Stimulated activated CD4-positive, alpha-beta T cell treated with anti-CD3 and anti-CD28 coated beads, Interleukin-12 subunit alpha, Interleukin-12 subunit beta, amount 100 ng/mL, for 48 hours (primary cell): ENCODE measurements around the gene ANKRD60.

Source experiments
- DNase-seq, 3 donors: peaks; one replicate each; pipeline ENCODE4 v3.0.0-alpha.2; 2020; ENCODE audit warnings: low read depth in 2 of 3, low spot score in 1 of 3

Gene ANKRD60

GRCh38 chr20:58196402-58197184 is 31.9 kb downstream of the ANKRD60 start:
- DNase-seq, result no peak

GRCh38 chr20:58195047-58195446 is 33.4 kb downstream of the ANKRD60 start:
- DNase-seq, result no peak

- no peak for DNase-seq
Observed at GRCh38 chr20:58194175-58194791, 34.2 kb downstream of the ANKRD60 start.

GRCh38 chr20:58192567-58192966 is 35.9 kb downstream of the ANKRD60 start:
- DNase-seq, result peak in 2 of 3 donors; percentile 8 to 25

- DNase-seq, result no peak
Observed at GRCh38 chr20:58192065-58192464, 36.4 kb downstream of the ANKRD60 start.

GRCh38 chr20:58188527-58188926 is 39.9 kb downstream of the ANKRD60 start:
- DNase-seq, result no peak

- no peak for DNase-seq
Observed at GRCh38 chr20:58184984-58185383, 43.5 kb downstream of the ANKRD60 start.

- no peak for DNase-seq
Observed at GRCh38 chr20:58184063-58184462, 44.4 kb downstream of the ANKRD60 start.

GRCh38 chr20:58182521-58183140 is 45.8 kb downstream of the ANKRD60 start:
- no peak for DNase-seq

- DNase-seq, result peak; percentile 36 to 65 (median 45)
Observed at GRCh38 chr20:58179432-58180099, 48.9 kb downstream of the ANKRD60 start.

GRCh38 chr20:58179083-58179431 is 49.4 kb downstream of the ANKRD60 start:
- no peak for DNase-seq

- no peak for DNase-seq
Observed at GRCh38 chr20:58177799-58178198, 50.7 kb downstream of the ANKRD60 start.

- DNase-seq, result no peak
Observed at GRCh38 chr20:58175836-58176235, 52.6 kb downstream of the ANKRD60 start.

- DNase-seq, result no peak
Observed at GRCh38 chr20:58175425-58175824, 53.0 kb downstream of the ANKRD60 start.

GRCh38 chr20:58174708-58175280 is 53.7 kb downstream of the ANKRD60 start:
- DNase-seq, result no peak

- DNase-seq, result no peak
Observed at GRCh38 chr20:58173930-58174707, 54.3 kb downstream of the ANKRD60 start.

GRCh38 chr20:58173091-58173490 is 55.4 kb downstream of the ANKRD60 start:
- no peak for DNase-seq

- DNase-seq, result no peak
Observed at GRCh38 chr20:58171796-58172425, 56.5 kb downstream of the ANKRD60 start.

GRCh38 chr20:58169450-58169849 is 59.0 kb downstream of the ANKRD60 start:
- DNase-seq, result no peak

GRCh38 chr20:58168843-58169242 is 59.6 kb downstream of the ANKRD60 start:
- no peak for DNase-seq
